ENCODE results near the gene ADRB1.

DNA sequence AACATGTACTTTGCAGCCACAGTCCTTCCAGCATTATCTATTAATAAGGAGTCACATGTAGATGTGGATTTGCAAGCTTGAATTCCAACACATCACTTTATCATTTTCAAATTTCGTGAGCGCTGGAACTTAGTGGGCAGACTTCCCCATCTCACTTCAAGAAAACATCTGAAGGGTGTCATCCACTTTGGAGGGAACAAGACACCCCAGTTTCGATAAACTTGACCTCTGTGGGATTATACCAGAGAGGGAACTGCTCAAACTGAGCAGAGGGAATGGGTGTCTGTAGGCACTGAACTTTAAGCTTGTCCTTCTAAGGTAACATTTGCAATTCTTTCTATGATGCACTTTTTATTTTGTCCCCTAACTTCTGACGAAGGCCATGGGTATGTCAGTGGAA is 27.5 kb downstream of the ADRB1 start:
- TF ChIP-seq, protein P1, sequence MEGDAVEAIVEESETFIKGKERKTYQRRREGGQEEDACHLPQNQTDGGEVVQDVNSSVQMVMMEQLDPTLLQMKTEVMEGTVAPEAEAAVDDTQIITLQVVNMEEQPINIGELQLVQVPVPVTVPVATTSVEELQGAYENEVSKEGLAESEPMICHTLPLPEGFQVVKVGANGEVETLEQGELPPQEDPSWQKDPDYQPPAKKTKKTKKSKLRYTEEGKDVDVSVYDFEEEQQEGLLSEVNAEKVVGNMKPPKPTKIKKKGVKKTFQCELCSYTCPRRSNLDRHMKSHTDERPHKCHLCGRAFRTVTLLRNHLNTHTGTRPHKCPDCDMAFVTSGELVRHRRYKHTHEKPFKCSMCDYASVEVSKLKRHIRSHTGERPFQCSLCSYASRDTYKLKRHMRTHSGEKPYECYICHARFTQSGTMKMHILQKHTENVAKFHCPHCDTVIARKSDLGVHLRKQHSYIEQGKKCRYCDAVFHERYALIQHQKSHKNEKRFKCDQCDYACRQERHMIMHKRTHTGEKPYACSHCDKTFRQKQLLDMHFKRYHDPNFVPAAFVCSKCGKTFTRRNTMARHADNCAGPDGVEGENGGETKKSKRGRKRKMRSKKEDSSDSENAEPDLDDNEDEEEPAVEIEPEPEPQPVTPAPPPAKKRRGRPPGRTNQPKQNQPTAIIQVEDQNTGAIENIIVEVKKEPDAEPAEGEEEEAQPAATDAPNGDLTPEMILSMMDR (IDR thresholded peaks at IDR 0.05): no peak
- TF ChIP-seq POLR2A (IDR thresholded peaks at IDR 0.05): no peak
